HG03565 (cell line): ENCODE data around the gene TYK2.

Experiments used
- ATAC-seq: cut with Tn5 transposase; IDR thresholded peaks from one replicate; pipeline ENCODE4 v1.9.1; 2021; ENCODE audit warnings: mild to moderate bottlenecking, moderate library complexity; ENCODE audit not compliant: unreplicated experiment

TYK2 gene

DNA sequence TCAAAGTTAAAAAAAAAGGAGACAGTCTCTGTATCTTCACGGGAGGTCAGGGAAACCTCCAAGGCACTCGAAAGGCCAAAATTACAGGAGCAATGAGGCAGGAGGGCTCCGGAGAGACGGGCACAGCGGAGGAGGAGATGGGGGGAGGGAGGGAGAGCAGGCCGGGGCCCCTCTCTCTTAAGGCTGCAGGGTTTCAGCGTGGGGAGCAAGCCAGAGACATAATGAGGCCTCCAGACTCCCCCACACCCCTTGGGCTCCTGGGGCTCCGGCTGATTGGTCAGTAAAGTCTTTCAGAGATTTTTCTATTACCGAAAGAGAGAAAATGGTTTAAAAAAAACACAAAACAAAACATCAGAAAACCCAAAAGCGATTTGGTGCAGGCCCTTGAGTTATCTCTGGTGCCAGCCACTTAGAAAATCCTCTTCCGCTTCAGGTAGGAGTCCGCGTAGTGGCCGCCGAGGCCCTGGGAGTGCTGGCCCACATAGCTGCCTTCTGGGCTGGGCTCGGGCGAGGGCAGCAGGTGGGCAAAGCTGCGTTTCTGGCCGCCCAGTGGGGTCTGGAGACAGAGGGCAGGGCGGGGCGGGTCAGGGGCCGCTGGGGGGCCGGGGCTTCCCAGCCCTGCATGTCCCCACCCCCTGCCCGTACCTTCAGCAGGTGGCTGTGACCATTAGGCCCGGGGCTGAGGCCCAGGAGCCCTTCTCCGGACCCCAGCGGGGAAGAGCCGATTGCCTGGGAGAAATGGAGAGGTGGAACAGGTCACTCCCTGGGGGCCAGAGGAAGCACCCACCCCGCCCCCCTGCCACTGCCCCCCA, 63.1 kb downstream of the TYK2 start:
- no peak for ATAC-seq

- ATAC-seq, result no peak
Observed at GRCh38 chr19:10316229-10317044, 63.9 kb downstream of the TYK2 start.

- peak; percentile 66 for ATAC-seq
Observed at GRCh38 chr19:10315335-10316214, 64.8 kb downstream of the TYK2 start, which contains the start of gene FDX2. TSS of gene FDX2 (minus strand) at chr19:10316015. CDS start at chr19:10315996, 19 bp downstream.

GRCh38 chr19:10309423-10309822, 70.9 kb downstream of the TYK2 start, which contains the start of gene ZGLP1:
TSS of gene ZGLP1 (minus strand) at chr19:10309815.
- ATAC-seq, result no peak

DNA sequence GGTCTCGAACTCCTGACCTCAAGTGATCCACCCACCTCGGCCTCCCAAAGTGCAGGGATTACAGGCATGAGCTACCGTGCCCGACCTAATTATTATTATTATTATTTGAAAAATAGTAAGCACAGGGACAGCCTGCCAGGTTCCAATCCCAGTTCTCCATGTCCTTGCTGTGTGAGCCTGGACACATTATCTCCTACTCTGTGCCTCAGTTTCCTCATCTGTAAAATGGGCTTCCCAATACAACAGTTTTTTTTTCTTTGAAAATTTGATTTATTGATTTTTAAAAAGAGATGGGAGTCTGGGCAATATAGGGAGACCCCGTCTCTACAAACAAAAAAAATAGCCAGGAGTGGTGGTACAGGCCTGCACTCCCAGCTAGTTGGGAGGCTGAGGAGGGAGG, 74.0 kb downstream of the TYK2 start:
- ATAC-seq, result no peak

GRCh38 chr19:10305139-10305806, 75.1 kb downstream of the TYK2 start:
- no peak for ATAC-seq
